ENCODE results near the gene SUMO1. TPM values are rescaled to one million over a fixed set of nuclear protein-coding genes. Genes with fewer than 3 reads are reported as not detected.
A peak's percentile ranks its signal among the peaks of the same experiment; 100 is the strongest.

The SUMO1 gene
- total and polyA plus RNA-seq, 9 of the 15 experiments (the other 6 are each of a cell fraction or from before 2014, with no cell fraction given), result 63.7 to 292 (median 92.0) TPM

DNA sequence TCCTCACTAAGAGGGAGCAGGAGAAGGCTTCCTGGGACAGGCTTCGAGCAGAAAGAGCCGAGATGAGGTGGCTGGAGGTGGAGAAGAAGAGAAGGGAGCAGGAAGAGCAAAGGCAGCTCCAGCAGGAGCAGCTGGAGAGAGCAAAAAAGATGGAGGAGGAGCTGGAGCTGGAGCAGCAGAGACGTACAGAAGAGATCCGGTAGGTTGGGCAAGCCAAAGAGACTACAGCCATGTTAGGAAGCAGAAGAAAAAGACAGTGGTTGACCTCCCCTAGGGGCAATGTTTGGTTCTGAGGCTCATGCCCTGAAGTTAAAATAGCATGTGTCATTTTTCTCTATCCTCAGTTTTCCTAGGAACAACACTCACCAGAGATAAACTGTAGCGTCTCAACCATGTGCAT, 45.1 kb downstream of the SUMO1 start:
- Histone ChIP-seq H3K4me3 (no peak overlapping the region), H4K20me1 (replicated peaks; ENCODE audit: control insufficient read depth, insufficient read depth, low read length) (no peaks in the 10 kb centered on the region), H3K9me3 (replicated peaks; ENCODE audit: control insufficient read depth, insufficient read depth, low read depth, low read length) (no peaks in the 10 kb centered on the region), H3K79me2 (ENCODE audit: control insufficient read depth, insufficient read depth, low read length) (no peaks in the 10 kb centered on the region), H3K27me3 (ENCODE audit: control insufficient read depth in 2 of 2, insufficient read depth in 2 of 2, low read length in 2 of 2) (peaks cover 3 to 23% of the 10 kb centered on the region in 2 experiments; a peak in 4 of 5 replicates), H3K9ac (ENCODE audit: insufficient read depth in 1 of 2, low read depth in 2 of 2, low read length in 2 of 2) (no peak overlapping the region), H3K36me3 (ENCODE audit: control insufficient read depth, insufficient read depth, low read length) (no peaks in the 10 kb centered on the region), H3K4me1 (replicated peaks in 1 of 2; ENCODE audit: control insufficient read depth in 2 of 2, insufficient read depth in 2 of 2, low read length in 2 of 2) (no peaks in the 10 kb centered on the region; a peak in 1 of 5 replicates), H3K4me2 (ENCODE audit: insufficient read depth, low read length) (no peak overlapping the region), H3K27ac (ENCODE audit: extremely low read depth, low read depth, low read length) (no peak overlapping the region), H2AFZ (ENCODE audit: low read depth, low read length) (no peak overlapping the region), H3K9me1 (ENCODE audit: control insufficient read depth, insufficient read depth, low read length) (no peaks in the 10 kb centered on the region)
- in situ Hi-C loops (cut with MboI), result no loop called here
- BruUV-seq (replicated peaks), result no TSS peak
- CTCF ChIA-PET (ENCODE audit: low intra/inter-chr PET ratio), result no interaction called here
- ATAC-seq (peak; percentile 49; the same call in 2 of the 3 replicates), FAIRE-seq (no peak), DNase-seq (ENCODE audit: extremely low read depth in 1 of 4, low spot score in 3 of 4) (no peak)
- TF ChIP-seq MED1 (CRISPR knock-in tag; IDR thresholded peaks at IDR 0.05; ENCODE audit: borderline replicate concordance) (no peak), SIRT6 (IDR thresholded peaks at IDR 0.05; ENCODE audit: low read depth, low read length) (no peak), BCL6 (CRISPR knock-in tag; IDR thresholded peaks at IDR 0.05) (no peak), EHMT2 (IDR thresholded peaks at IDR 0.05) (no peak), NR1H2 (CRISPR knock-in tag; IDR thresholded peaks at IDR 0.05) (no peak), ZFP91 (CRISPR knock-in tag; IDR thresholded peaks at IDR 0.05) (no peak), POLR3A (IDR thresholded peaks at IDR 0.05; ENCODE audit: borderline replicate concordance, extremely low read depth, insufficient read depth, insufficient read length) (no peak), ZNF41 (CRISPR knock-in tag; conservative IDR thresholded peaks at IDR 0.05) (no peak), MECOM (CRISPR knock-in tag; IDR thresholded peaks at IDR 0.05) (no peak), RNF2 (IDR thresholded peaks at IDR 0.05) (no peak), POLR2B (IDR thresholded peaks at IDR 0.05; ENCODE audit: low read depth, partially characterized antibody) (no peak), ZNF431 (CRISPR knock-in tag; IDR thresholded peaks at IDR 0.05) (no peak)
- TF ChIP-seq, protein P1, sequence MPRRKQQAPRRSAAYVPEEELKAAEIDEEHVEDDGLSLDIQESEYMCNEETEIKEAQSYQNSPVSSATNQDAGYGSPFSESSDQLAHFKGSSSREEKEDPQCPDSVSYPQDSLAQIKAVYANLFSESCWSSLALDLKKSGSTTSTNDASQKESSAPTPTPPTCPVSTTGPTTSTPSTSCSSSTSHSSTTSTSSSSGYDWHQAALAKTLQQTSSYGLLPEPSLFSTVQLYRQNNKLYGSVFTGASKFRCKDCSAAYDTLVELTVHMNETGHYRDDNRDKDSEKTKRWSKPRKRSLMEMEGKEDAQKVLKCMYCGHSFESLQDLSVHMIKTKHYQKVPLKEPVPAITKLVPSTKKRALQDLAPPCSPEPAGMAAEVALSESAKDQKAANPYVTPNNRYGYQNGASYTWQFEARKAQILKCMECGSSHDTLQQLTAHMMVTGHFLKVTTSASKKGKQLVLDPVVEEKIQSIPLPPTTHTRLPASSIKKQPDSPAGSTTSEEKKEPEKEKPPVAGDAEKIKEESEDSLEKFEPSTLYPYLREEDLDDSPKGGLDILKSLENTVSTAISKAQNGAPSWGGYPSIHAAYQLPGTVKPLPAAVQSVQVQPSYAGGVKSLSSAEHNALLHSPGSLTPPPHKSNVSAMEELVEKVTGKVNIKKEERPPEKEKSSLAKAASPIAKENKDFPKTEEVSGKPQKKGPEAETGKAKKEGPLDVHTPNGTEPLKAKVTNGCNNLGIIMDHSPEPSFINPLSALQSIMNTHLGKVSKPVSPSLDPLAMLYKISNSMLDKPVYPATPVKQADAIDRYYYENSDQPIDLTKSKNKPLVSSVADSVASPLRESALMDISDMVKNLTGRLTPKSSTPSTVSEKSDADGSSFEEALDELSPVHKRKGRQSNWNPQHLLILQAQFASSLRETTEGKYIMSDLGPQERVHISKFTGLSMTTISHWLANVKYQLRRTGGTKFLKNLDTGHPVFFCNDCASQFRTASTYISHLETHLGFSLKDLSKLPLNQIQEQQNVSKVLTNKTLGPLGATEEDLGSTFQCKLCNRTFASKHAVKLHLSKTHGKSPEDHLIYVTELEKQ (CRISPR knock-in tag; IDR thresholded peaks at IDR 0.05), result no peak
- TF ChIP-seq, protein P2, sequence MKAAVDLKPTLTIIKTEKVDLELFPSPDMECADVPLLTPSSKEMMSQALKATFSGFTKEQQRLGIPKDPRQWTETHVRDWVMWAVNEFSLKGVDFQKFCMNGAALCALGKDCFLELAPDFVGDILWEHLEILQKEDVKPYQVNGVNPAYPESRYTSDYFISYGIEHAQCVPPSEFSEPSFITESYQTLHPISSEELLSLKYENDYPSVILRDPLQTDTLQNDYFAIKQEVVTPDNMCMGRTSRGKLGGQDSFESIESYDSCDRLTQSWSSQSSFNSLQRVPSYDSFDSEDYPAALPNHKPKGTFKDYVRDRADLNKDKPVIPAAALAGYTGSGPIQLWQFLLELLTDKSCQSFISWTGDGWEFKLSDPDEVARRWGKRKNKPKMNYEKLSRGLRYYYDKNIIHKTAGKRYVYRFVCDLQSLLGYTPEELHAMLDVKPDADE (conservative IDR thresholded peaks at IDR 0.05; ENCODE audit: control insufficient read depth, low read depth, low read length), result no peak
- 21% methylated on average over 5 of the region's 5 CpGs for WGBS (ENCODE audit: insufficient coverage, low coverage, missing lambda C conversion rate)
- intact Hi-C loops (cut with micrococcal nuclease), result no loop called here
- POLR2A ChIA-PET, result interaction anchor here (1.4 kb wide), 1 partner anchor 9 kb away, joined by 3 read pairs; no protein-coding TSS in a partner anchor

Measured in K562 (cell line).